A549 (cell line): Measurements from ENCODE around the gene SULF2. TPM values are rescaled to one million over a fixed set of nuclear protein-coding genes. Genes with fewer than 3 reads are reported as not detected.

Experiments used
- ATAC-seq, 2 experiments: fragments of 200-7000 bp in 1 of 2; fragments of >200 bp in 1 of 2; cut with Nextera tagmentation in 1 of 2; cut with Tn5 transposase in 1 of 2; 3 replicates each; pipeline versions ENCODE4 v1.8.0 to v1.9.1; 2018 to 2020; ENCODE audit warnings: mild to moderate bottlenecking in 1 of 2, moderate library complexity in 1 of 2
- CTCF ChIA-PET: fragments of 300-600 bp; sonication (Branson Sonifier 250); formaldehyde crosslinking; extraction: SDS; loops from one replicate; lab custom pipeline; 2021; ENCODE audit warnings: antibody characterized with exemption, inconsistent platforms; lab: Yijun Ruan, JAX
- POLR2A ChIA-PET: fragments of 350-600 bp; formaldehyde crosslinking; extraction: SDS; loops from one replicate; lab custom pipeline; 2021; ENCODE audit warnings: antibody characterized with exemption, inconsistent platforms; lab: Yijun Ruan, JAX
- DNase-seq, 2 experiments: peaks; one replicate each; pipeline versions ENCODE4 v3.0.0 to v3.0.0-alpha.2; 2011 to 2016; ENCODE audit warnings: low read depth in 1 of 2, low spot score in 1 of 2
- FAIRE-seq: peaks from 2 replicates; lab custom pipeline; 2011; peaks lifted over from hg19 to GRCh38; lab: Jason Lieb, UNC
- H3K27ac ChIP-seq, 2 experiments: fragments of >200 bp; sonication (Bioruptor Twin); formaldehyde crosslinking; 3 replicates each; pipeline ENCODE4 v1.5.1; 2016 to 2017
- H3K4me1 ChIP-seq: fragments of >200 bp; sonication (Bioruptor Twin); formaldehyde crosslinking; 3 replicates; pipeline ENCODE4 v1.6.1; 2016
- H3K4me2 ChIP-seq: fragments of >200 bp; sonication (Bioruptor Twin); formaldehyde crosslinking; 3 replicates; pipeline ENCODE4 v1.6.1; 2016
- H3K4me3 ChIP-seq: fragments of >200 bp; sonication (Bioruptor Twin); formaldehyde crosslinking; 3 replicates; pipeline ENCODE4 v1.5.1; 2016
- H3K9me3 ChIP-seq: fragments of >200 bp; sonication (Bioruptor Twin); formaldehyde crosslinking; 3 replicates; pipeline ENCODE4 v1.6.1; 2016
- CBX2 ChIP-seq: fragments of 200-600 bp; sonication (generic); IDR thresholded peaks from 2 replicates; pipeline ENCODE4 v1.6.1; 2016; ENCODE audit warnings: low read depth, mild to moderate bottlenecking, borderline replicate concordance
- CBX8 ChIP-seq: fragments of 200-600 bp; sonication (generic); IDR thresholded peaks from 2 replicates; pipeline ENCODE4 v1.6.1; 2016
- CEBPB ChIP-seq, 2 experiments: fragments of >200 bp in 1 of 2; sonication (Bioruptor Twin) in 1 of 2; formaldehyde crosslinking in 1 of 2; IDR thresholded peaks; 2 replicates each; pipeline ENCODE4 v1.6.1; 2012 to 2016
- CHD4 ChIP-seq: fragments of 200-600 bp; sonication (generic); IDR thresholded peaks from 2 replicates; pipeline ENCODE4 v1.6.1; 2016; ENCODE audit warnings: antibody characterized with exemption, mild to moderate bottlenecking, borderline replicate concordance
- EHF ChIP-seq: fragments of 250-450 bp; sonication (Bioruptor Pico); IDR thresholded peaks from 2 replicates; pipeline ENCODE4 v1.5.0; 2020; ENCODE audit warnings: mild to moderate bottlenecking
- EHMT2 ChIP-seq: fragments of 200-600 bp; sonication (generic); IDR thresholded peaks from 2 replicates; pipeline ENCODE4 v1.6.1; 2016; ENCODE audit warnings: antibody characterized with exemption, low read depth, mild to moderate bottlenecking, moderate library complexity
- FOSB ChIP-seq: fragments of 250-450 bp; sonication (Bioruptor Pico); IDR thresholded peaks from 2 replicates; pipeline ENCODE4 v1.5.0; 2020; ENCODE audit warnings: mild to moderate bottlenecking, moderate library complexity
- GATA3 ChIP-seq: IDR thresholded peaks from 2 replicates; pipeline ENCODE4 v1.6.1; 2012; ENCODE audit warnings: borderline replicate concordance
- HOXA7 ChIP-seq: fragments of 250-450 bp; sonication (Bioruptor Pico); IDR thresholded peaks from 2 replicates; pipeline ENCODE4 v1.5.0; 2020; ENCODE audit warnings: mild to moderate bottlenecking, moderate library complexity
- HOXB13 ChIP-seq: fragments of 250-450 bp; sonication (Bioruptor Pico); IDR thresholded peaks from 2 replicates; pipeline ENCODE4 v1.5.0; 2020; ENCODE audit warnings: low read depth, mild to moderate bottlenecking, moderate library complexity
- HOXB5 ChIP-seq: fragments of 250-450 bp; sonication (Bioruptor Pico); IDR thresholded peaks from 2 replicates; pipeline ENCODE4 v1.5.0; 2020; ENCODE audit warnings: mild to moderate bottlenecking, moderate library complexity
- JUNB ChIP-seq: fragments of >200 bp; sonication (Bioruptor Twin); formaldehyde crosslinking; IDR thresholded peaks from 2 replicates; pipeline ENCODE4 v1.6.1; 2016
- KDM5A ChIP-seq: fragments of 200-600 bp; sonication (generic); IDR thresholded peaks from 2 replicates; pipeline ENCODE4 v1.6.1; 2016; ENCODE audit warnings: antibody characterized with exemption, mild to moderate bottlenecking
- MAZ ChIP-seq: fragments of 150-350 bp; IDR thresholded peaks from 2 replicates; pipeline ENCODE4 v1.6.1; 2014; ENCODE audit warnings: antibody characterized with exemption, low read depth, low read length, borderline replicate concordance
- NFE2L2 ChIP-seq: fragments of 150-350 bp; conservative IDR thresholded peaks from 2 replicates; pipeline ENCODE4 v1.6.1; 2014; ENCODE audit warnings: low read length
- PHF8 ChIP-seq: fragments of 200-600 bp; sonication (generic); IDR thresholded peaks from 2 replicates; pipeline ENCODE4 v1.6.1; 2016; ENCODE audit warnings: low read depth, mild to moderate bottlenecking, antibody characterized with exemption, moderate library complexity, borderline replicate concordance
- RNF2 ChIP-seq: fragments of 200-600 bp; sonication (generic); IDR thresholded peaks from 2 replicates; pipeline ENCODE4 v1.6.1; 2016; ENCODE audit warnings: low read depth, mild to moderate bottlenecking, antibody characterized with exemption, moderate library complexity, borderline replicate concordance
- SMC3 ChIP-seq: fragments of >200 bp; sonication (Bioruptor Twin); formaldehyde crosslinking; IDR thresholded peaks from 3 replicates; pipeline ENCODE4 v1.6.1; 2018; ENCODE audit warnings: inconsistent platforms
- SREBF2 ChIP-seq: fragments of 450-650 bp; IDR thresholded peaks from 2 replicates; pipeline ENCODE4 v1.6.1; 2014; ENCODE audit warnings: mild to moderate bottlenecking, moderate library complexity
- ZC3H11A ChIP-seq: fragments of 450-650 bp; IDR thresholded peaks from 2 replicates; pipeline ENCODE4 v1.6.1; 2014; ENCODE audit warnings: antibody characterized with exemption, mild to moderate bottlenecking
- ZFP36 ChIP-seq: fragments of 450-650 bp; IDR thresholded peaks from 2 replicates; pipeline ENCODE4 v1.6.1; 2014; ENCODE audit warnings: borderline replicate concordance; ENCODE audit not compliant: partially characterized antibody
- ZNF302 ChIP-seq: fragments of 250-450 bp; sonication (Bioruptor Pico); IDR thresholded peaks from 2 replicates; pipeline ENCODE4 v1.9.0; 2021; ENCODE audit warnings: inconsistent platforms, mild to moderate bottlenecking, moderate library complexity
- ZSCAN20 ChIP-seq: fragments of 250-450 bp; sonication (Bioruptor Pico); IDR thresholded peaks from 2 replicates; pipeline ENCODE4 v1.8.0; 2022; ENCODE audit warnings: mild to moderate bottlenecking, moderate library complexity
- WGBS: methylation state at CpG from one replicate; pipeline ENCODE4 v1.1.6; 2017; ENCODE audit errors: missing lambda C conversion rate; 5-methylcytosine and 5-hydroxymethylcytosine counted together
- polyA plus RNA-seq, 4 experiments: library from polyadenylated mRNA; depleted of rRNA in 3 of 4; stranded (reverse); fragments of >200 nt; fragmentation: RNase III in 1 of 4; extraction: RNeasy Plus Mini Kit Qiagen cat#74134 plus additional on column Dnase treatment in 1 of 4; gene quantifications; 2 replicates in 3 of 4; 3 replicates in 1 of 4; pipeline ENCODE4 v1.2.3, GENCODE V29; 2011 to 2017
- TF ChIP-seq, protein P1 (sequence below): IDR thresholded peaks from 2 replicates; pipeline ENCODE4 v1.6.1; 2012; ENCODE audit warnings: low read depth, borderline replicate concordance
- TF ChIP-seq, protein P2 (sequence below): fragments of >200 bp; sonication (Bioruptor Twin); formaldehyde crosslinking; IDR thresholded peaks from 3 replicates; pipeline ENCODE4 v1.5.1; 2016
- TF ChIP-seq, protein P3 (sequence below): IDR thresholded peaks from 2 replicates; pipeline ENCODE4 v1.6.1; 2012

Gene SULF2
- polyA plus RNA-seq, 2 of the 4 experiments (the other 2 are of a cell fraction) = 5.8 to 16.8 TPM

DNA sequence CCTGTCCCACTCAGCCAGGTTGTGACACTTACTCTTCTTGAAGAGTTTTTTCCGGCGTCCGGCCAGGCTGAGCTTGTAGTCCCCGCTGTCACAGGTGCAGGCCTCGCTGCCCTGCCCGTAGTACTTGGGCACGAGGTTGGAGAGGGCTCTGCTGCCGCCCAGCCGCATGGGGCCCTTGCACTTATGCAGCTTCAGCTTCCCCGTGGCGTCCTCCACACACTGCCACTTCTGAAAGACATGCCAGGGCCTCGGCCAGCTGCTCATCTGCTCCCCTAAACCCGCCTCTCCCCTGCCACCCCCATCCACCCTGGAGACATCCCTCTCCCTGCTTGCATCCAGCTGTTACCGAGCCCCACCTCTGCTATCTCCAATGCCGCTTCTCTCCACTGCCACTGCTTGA lies 113.1 kb downstream of the SULF2 start:
- no peak for ATAC-seq
- DNase-seq = no peak
- Histone ChIP-seq H3K4me2 (no peak overlapping the region), H3K9me3 (no peaks in the 10 kb centered on the region), H3K27ac (no peak overlapping the region), H3K4me1 (no peaks in the 10 kb centered on the region), H3K4me3 (no peak overlapping the region)
- ChIA-PET POLR2A (no interaction called here), CTCF (interaction anchor here (2.0 to 13.2 kb wide), 3 partner anchors 9 to 951 kb away, joined by 4 to 232 read pairs (median 14); no protein-coding TSS in a partner anchor)
- WGBS = 90% methylated on average over 15 of the region's 15 CpGs
- TF ChIP-seq GATA3 (no peak), CEBPB (IDR thresholded peaks at IDR 0.05) (no peak), KDM5A (no peak), PHF8 (no peak), CBX2 (no peak), EHMT2 (no peak), ZC3H11A (no peak)
- TF ChIP-seq, protein P1, sequence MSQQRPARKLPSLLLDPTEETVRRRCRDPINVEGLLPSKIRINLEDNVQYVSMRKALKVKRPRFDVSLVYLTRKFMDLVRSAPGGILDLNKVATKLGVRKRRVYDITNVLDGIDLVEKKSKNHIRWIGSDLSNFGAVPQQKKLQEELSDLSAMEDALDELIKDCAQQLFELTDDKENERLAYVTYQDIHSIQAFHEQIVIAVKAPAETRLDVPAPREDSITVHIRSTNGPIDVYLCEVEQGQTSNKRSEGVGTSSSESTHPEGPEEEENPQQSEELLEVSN = no peak
- no peak for FAIRE-seq

DNA sequence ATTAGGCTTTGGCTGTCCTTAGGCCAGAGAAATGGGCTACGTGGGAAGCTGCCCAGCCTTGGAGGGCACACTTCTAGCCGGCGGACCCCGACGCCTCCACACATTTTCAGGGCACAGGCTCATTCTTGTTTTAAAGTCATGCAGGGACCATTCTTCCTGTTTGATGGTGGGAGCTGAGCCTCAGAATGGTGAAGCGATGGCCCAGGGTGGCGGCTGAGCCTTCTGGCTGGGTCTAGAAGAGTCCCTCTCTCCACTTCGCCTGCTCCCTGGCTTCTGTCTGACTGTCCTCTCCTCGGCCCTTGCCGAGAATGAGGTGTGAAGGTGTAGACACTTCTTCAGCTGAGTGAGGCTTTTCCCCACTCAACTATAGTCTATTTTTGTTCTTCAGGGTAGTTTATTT lies 114.4 kb downstream of the SULF2 start:
- Histone ChIP-seq H3K9me3 (no peaks in the 10 kb centered on the region), H3K4me3 (no peak overlapping the region), H3K27ac (no peak overlapping the region), H3K4me1 (no peaks in the 10 kb centered on the region), H3K4me2 (no peak overlapping the region)
- POLR2A ChIA-PET = no interaction called here
- CTCF ChIA-PET = interaction anchor here (1.4 to 13.2 kb wide), 3 partner anchors 10 to 952 kb away, joined by 3 to 232 read pairs (median 4); no protein-coding TSS in a partner anchor
- no peak for ATAC-seq
- WGBS = 92% methylated on average over 10 of the region's 10 CpGs
- DNase-seq = no peak
- FAIRE-seq = no peak
- no peak for TF ChIP-seq HOXB13 (CRISPR knock-in tag)
- TF ChIP-seq CBX8 = no peak
- no peak for TF ChIP-seq EHF (CRISPR knock-in tag)

DNA sequence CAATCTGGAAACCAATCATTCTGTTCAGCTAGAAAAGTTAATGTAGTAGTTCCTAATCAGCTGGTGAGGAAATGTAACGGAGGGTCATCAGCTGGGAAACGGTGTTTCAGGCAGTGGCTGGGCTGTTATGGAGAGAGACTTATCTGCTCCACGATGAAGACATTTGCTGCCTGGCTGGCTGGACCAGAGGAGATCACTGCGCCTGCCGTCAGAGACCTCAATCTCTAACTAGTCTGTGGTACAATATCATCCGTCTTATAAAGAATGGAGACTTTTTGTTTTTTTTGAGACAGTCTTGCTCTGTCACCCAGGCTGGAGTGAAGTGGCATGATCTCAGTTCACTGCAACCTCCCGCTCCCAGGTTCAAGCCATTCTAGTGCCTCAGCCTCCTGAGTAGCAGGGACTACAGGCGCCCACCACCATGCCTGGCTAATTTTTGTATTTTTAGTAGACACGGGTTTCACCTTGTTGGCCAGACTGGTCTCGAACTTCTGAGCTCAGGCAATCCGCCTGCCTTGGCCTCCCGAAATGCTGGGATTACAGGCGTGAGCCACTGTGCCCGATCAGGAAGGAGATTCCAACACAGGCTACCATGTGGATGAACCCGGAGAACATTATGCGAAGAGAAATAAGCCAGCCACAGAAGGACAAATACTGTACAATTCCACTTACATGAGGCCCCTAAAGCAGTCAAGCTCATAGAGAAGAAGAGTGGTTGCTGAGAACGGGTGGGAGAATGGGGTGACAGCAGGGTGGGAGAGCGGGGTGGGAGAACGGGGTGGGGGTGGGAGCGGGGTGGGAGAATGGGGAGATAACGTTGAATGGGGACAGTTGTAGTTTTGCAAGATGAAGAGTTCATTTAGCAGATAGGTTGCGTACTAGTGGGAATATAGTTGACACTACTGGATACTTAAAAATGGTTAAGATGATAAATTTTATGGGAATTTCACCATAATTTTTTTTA lies 115.1 kb downstream of the SULF2 start:
- TF ChIP-seq, protein P2, sequence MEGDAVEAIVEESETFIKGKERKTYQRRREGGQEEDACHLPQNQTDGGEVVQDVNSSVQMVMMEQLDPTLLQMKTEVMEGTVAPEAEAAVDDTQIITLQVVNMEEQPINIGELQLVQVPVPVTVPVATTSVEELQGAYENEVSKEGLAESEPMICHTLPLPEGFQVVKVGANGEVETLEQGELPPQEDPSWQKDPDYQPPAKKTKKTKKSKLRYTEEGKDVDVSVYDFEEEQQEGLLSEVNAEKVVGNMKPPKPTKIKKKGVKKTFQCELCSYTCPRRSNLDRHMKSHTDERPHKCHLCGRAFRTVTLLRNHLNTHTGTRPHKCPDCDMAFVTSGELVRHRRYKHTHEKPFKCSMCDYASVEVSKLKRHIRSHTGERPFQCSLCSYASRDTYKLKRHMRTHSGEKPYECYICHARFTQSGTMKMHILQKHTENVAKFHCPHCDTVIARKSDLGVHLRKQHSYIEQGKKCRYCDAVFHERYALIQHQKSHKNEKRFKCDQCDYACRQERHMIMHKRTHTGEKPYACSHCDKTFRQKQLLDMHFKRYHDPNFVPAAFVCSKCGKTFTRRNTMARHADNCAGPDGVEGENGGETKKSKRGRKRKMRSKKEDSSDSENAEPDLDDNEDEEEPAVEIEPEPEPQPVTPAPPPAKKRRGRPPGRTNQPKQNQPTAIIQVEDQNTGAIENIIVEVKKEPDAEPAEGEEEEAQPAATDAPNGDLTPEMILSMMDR = no peak
- TF ChIP-seq NFE2L2 = no peak
- H3K27ac ChIP-seq = no peak overlapping the region
- ATAC-seq (no peak), DNase-seq (no peak), FAIRE-seq (no peak)
- no peaks in the 10 kb centered on the region for H3K9me3 ChIP-seq
- no peaks in the 10 kb centered on the region for H3K4me1 ChIP-seq
- ChIA-PET POLR2A (no interaction called here), CTCF (interaction anchor here (1.0 to 13.2 kb wide), 6 partner anchors 8 to 953 kb away, joined by 3 to 232 read pairs (median 12); no protein-coding TSS in a partner anchor)
- no peak overlapping the region for H3K4me2 ChIP-seq
- 90% methylated on average over 20 of the region's 22 CpGs for WGBS
- H3K4me3 ChIP-seq = no peak overlapping the region

DNA sequence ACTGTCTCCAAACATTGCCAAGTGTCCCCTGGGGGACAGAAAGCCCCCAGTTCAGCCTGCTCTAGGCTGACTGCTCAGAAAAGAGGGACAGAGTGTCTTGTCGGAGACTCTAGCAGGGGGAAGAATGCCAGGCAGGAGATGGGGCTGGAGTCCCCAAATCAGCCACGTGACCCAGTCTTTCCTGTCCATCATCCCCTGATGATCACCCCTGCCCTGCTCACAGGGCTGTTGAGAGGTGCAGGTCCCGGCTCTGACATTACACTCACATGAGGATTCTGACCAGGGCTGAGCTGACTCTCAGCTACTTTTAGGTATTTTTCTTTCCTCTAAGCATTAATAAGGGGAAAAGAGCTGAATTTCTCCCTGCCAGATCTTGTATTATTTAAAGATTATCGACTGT lies 115.8 kb downstream of the SULF2 start:
- H3K27ac ChIP-seq = no peak overlapping the region
- ChIA-PET CTCF (interaction anchor here (1.0 to 4.1 kb wide), 3 partner anchors 9 to 952 kb away, joined by 3 to 22 read pairs (median 20); no protein-coding TSS in a partner anchor), POLR2A (no interaction called here)
- no peaks in the 10 kb centered on the region for H3K4me1 ChIP-seq
- no peak overlapping the region for H3K4me3 ChIP-seq
- WGBS = 75% methylated on average over 4 of the region's 4 CpGs
- DNase-seq (no peak), FAIRE-seq (no peak), ATAC-seq (0 out of 6 replicates have a peak, but pooled peaks of 1 of the 2 experiments have one; percentile 4)
- H3K9me3 ChIP-seq = no peaks in the 10 kb centered on the region
- TF ChIP-seq NFE2L2 (no peak), HOXB5 (CRISPR knock-in tag) (no peak), SMC3 (no peak), ZSCAN20 (CRISPR knock-in tag) (no peak), ZFP36 (no peak), FOSB (CRISPR knock-in tag) (no peak), MAZ (no peak), CBX2 (no peak), HOXA7 (CRISPR knock-in tag) (no peak), RNF2 (no peak), ZNF302 (CRISPR knock-in tag) (no peak), JUNB (no peak), ZC3H11A (no peak), EHMT2 (no peak), SREBF2 (no peak), CHD4 (no peak)
- TF ChIP-seq, protein P3, sequence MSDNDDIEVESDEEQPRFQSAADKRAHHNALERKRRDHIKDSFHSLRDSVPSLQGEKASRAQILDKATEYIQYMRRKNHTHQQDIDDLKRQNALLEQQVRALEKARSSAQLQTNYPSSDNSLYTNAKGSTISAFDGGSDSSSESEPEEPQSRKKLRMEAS = no peak
- no peak overlapping the region for H3K4me2 ChIP-seq
